Right forelimb (tissue), 1 donor: ENCODE results near the gene DCLK2.
A peak's percentile ranks its signal among the peaks of the same experiment; 100 is the strongest.

Source experiments
- DNase-seq: peaks from one replicate; pipeline ENCODE4 v3.0.0-alpha.2; 2018

Gene DCLK2

DNA sequence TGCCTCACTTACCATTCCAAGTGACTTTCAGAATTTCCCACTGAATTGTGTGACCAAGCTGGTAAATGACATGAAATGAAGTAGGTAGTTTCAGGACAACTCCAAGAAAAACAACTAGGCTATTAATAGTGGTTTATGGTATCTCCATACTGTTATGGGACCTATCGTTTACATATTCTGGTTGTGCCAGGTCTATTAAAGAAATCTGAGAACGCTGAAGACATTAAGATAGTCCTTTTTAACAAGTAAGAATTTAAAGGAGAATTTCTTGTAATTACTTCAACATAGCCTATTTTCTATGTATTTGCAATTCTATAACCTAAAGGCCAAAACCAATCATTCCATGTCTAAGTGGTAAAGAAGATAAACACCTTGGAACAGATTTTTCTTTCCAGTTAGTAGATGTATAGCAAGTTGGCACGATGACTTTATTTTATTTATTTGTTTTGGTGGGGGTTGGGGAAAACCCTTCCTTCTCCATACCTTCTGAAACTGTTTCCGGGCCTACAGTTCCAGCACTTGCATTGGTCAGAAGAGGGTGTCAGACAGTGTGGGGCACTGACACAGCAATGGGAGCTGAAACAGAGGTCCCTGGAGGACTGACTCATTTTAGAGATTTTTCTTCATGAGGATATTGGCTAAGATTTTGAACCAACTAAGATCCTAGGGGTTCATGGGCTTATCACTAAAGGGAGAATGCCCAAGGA is 7.6 kb upstream of the DCLK2 start:
- no peak for DNase-seq

DNA sequence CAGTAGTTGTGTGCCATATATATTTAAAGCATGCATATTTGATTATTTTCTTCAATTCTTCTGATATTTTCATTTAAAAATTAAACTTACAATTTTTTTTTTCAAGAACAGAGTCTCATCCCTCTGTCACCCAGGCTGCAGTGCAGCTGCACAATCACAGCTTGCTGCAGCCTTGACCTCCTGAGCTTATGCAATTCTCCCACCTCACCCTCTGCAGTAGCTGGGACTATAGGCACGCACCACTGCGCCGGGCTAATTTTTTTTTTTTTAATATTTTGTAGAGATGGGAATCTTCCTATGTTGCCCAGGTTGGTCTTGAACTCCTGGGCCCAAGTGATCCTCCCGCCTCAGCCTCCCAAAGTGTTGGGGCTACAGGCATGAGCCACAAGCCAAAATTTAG is 5.8 kb upstream of the DCLK2 start:
- no peak for DNase-seq

DNA sequence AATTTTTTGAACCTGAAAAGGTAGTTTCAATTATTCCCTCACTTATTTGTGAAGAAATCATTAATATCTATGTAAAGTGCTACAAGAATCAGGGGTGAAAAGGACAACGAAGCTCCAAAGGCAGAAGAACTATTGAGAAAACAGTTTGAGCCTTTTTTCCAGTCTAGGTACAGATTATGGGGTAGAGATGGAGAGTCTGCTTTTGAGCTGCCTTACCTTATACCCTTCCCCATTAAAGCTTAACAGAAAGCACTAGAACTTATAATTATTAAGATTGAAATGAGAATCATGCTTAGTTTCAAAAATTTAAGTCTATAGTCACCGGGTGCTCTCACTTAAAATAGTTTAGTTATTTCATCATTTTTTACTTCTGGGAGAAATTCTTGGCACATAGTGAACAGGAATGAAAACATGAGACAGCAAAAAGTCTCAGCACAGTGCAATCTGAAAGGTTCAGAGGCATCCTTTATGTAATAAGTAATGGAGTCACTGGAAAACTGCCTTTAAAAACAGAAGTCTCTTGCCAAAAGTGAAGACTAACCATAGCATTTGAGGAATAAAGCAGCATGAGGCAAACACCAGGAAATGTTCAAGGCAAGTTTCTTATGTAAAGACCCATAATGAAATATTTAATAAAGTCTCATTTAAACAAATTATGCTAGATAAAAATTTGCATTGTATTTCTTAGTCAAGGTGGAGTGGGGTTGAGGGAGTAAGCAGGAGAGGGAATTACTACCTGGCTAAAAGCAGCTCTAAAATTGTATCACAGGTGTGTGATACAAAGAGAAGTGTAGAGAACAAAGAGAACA is 5.1 kb upstream of the DCLK2 start:
- DNase-seq, result no peak

DNA sequence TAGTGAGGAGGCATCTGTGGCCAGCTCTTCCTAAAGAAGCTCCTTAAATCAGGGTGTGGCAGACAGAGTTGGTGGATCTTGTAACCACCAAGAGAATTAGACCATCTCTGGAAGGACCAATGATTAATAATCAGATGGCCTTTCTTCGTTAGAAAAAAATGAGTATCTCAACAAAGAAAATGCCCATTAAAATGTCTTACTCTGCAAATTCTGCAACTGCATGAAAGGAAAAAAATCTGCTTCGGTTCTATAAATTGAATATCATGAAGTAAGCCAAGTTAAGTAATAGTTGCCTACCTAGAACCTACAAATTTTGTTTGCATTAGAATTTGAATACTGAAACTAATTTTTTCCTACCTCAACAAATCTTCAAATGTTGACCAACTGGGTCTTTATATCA is 4.2 kb upstream of the DCLK2 start:
- no peak for DNase-seq

DNA sequence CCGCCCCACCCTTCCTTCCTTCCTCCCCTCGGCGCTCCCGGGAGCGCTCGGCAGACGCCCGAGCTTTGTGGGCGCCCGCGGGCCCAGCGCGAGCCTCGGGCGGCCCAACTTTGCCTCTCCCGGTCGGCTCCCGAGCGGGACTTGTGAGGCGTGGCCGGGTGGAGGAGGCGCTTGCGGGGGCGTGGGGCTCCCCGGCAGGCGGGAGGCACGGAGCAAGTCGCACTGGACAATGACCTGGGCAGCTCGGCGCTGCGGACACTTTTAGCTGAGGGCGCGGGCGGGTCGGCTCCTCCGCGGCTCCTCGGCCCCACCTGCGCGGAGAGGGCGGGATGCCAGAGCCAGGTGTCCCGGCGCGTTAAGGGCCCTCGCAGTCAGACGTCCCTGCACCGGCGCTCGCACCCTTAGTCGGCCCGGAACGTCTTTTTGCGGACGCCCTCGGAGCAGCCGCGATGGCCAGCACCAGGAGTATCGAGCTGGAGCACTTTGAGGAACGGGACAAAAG is 385 bp downstream of the DCLK2 start:
- DNase-seq, result peak; percentile 73

DNA sequence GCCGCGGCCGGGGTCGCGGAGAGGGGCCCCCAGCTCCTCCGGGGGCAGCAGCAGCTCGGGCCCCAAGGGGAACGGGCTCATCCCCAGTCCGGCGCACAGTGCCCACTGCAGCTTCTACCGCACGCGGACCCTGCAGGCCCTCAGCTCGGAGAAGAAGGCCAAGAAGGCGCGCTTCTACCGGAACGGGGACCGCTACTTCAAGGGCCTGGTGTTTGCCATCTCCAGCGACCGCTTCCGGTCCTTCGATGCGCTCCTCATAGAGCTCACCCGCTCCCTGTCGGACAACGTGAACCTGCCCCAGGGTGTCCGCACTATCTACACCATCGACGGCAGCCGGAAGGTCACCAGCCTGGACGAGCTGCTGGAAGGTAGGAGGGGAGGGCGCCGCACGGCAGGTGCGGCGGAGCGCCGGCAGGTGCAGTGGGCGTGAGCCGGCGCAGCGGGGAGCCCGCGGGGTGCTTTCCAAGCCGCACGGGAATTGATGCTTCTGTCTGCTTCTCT is 886 bp downstream of the DCLK2 start:
- peak; percentile 66 for DNase-seq

DNA sequence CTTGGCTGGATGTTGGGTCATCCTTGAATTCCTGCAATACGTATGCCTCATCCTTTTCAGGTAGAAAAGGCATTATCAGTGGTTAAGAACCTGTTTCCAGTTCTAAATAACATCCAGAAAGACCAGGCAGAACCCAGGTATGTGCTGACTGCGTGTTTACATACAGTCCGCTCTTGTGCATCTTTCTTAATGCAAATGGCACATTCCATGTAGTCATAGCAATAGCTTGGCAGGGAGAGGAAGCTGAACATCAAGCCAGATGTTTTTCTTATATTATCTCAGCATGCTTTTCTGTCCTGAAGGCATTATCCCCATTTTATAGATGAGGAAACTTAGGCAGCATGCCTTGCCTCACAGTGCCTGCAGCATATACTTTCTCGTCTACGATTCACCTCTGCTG is 2.1 kb downstream of the DCLK2 start:
- DNase-seq, result no peak

DNA sequence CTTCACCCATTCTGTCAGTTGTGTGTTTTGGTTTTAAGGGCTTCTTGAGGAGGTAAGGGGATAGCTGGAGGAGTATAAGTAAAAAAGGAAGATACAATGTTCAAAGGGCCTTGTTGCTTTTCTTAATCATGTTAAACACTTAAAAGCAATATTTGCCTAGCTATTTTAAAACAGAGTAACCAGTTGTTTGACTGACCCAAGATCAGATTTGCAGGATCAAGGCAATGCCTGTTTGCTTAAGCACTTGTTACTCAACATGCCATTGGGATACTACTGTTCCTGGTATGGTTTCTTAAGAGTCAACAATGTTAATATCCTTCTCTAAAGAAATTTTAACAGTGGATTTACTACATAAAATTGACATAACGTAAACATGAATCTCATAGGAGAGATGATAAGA is 2.6 kb downstream of the DCLK2 start:
- DNase-seq, result no peak

DNA sequence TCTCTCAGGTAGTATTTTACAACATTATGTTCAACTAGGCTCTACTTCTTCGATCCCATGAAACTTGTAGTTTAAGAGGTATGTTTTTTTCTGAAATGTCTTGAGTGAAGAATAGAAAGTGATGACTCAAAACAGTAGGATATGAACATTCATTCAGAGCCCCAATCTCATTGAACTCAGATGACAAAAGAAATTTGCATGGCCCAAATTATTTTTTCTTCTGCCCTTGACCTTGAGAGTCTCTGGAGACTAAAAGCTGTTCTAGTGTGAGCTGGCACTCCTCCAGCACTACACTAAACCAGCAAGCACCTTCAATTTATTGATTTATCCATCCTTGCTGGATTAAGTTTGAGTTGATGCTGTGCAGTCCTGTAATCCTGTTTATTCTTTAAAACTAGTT is 4.0 kb downstream of the DCLK2 start:
- no peak for DNase-seq

DNA sequence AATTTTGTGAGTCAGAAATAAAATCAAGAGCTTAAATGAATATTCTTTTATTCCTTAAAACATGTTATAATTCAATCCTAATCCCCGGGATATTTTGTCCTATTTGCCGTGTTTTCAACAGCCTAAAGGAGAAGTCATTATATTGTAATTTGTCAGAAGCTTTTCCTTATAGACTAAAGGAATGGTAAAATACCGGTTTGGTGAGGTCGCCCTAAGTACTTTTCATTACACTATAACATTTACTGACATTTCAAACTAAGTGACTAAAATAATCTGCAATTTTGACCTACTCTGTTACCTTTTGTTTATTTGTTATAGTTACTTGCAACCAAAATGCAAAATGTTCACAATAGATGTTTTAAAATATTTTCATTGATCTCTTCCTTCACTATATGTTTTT is 8.8 kb downstream of the DCLK2 start:
- no peak for DNase-seq

DNA sequence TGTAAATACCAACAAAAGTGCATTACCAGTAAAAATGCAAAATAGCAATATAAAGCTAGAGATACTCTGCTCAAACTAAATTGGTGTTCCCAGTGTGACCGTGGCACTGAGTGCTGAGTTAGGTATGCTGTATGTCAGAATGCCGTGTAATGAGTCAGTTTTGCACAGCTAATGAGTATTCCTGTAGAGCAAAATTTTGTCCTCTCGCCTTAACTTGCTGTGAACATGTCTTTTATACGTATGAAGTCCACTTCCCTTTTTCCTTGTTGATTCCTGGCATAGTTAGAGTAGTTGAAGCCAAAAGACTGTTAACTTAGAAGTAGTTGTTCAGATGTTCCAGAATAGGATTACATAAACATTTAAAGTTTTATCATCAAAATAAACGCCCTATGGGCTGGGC is 11.5 kb downstream of the DCLK2 start:
- no peak for DNase-seq

DNA sequence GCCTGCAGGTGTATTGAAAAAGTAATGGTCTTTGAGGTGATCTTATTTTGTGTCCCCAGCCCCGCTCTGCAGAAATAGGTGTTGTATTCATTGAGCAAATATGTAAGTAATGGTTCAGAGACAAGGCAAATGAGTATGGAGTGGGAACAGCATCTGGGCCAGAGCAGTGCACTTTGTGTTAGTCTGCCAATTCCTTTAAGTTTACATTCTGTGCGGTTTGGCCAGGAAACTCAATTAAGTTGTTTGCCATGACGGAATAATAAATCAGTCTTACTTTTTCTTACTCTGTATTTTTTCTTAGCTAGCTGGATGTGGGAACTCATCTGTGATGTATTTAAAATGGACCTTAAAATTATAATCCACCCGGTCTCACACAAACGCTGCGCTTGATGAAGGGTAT is 12.6 kb downstream of the DCLK2 start:
- DNase-seq, result no peak

DNA sequence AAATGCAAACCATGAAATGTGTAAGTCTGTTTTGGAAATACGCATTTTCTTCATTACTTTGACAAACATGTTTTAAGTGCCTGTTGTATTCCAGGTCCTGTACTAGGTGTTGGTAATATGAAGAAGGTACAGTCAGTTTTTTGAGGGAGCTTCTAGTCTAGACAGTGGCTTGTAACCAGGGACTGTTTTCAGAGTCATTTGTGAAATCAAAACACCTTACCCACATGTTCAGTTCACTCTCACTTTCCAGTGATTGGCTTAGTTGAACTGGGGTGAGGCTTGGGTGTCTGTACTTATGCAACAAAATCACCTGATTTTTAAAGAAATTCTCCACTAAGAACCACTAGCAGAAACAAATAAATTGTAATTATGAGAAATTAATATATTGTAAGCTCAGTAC is 16.4 kb downstream of the DCLK2 start:
- DNase-seq, result no peak

DNA sequence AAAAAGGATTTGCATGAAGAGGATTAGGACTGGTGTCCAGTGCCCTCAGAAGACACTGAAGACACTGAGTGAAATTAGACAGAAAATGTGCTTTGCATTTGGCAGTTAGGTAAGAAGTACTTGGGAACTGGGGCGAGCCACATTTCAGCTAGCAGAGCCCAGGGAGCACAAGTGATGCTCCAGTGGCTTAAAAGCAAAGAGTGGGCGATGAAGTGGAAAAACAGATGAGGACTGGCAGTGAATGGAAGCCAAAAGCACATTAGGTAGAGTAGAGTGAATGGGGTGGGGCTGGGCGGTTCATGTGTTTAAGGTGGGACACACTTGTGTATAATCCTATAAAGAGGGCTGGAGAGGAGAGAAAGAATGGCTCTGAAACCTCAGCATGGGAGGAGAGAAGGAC is 18.4 kb downstream of the DCLK2 start:
- no peak for DNase-seq

DNA sequence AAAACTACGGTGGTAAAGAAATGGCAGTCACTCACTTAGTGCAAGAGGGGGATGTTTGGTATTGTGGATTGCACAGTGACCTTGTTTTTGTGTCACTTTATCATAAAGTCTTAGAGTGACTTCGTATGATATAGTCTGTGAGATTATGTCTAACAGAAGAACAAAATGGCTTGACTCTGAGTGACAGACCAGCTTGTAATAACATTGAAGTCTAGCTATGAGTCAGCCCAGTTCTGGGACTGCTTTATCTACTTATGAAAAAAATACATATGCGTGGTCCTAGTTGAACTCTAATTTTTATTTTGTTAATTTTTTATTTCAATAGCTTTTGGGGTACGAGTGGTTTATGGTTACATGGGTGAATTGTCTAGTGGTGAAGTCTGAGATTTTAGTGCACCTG is 20.0 kb downstream of the DCLK2 start:
- no peak for DNase-seq

DNA sequence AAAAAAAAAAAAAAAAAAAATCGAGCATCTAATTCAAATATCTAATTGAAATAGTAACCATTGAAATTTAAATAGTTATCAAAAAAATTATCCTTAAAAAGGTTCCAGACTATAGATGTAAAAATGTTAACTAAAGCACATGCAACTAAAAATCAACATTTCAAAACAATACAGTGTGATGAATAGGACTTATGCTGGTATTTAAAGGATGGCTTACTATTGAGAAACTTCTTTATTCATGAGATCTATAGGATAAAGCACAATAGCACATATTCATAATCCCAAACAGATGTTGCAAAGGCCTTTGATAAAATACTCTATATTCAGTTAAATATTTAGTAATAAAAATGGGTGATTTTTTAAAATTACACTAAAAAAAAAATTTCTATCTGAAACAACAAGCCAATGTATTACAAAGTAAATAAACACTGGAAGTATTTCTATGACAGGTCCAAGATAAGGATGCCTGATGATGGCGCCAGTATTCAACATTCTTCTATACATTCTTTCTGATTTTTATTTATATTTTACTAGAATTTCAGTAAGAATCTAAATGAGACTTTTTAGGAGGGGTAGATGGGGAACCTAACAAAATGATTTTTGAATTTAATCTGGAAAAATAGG is 26.3 kb downstream of the DCLK2 start:
- DNase-seq, result no peak

DNA sequence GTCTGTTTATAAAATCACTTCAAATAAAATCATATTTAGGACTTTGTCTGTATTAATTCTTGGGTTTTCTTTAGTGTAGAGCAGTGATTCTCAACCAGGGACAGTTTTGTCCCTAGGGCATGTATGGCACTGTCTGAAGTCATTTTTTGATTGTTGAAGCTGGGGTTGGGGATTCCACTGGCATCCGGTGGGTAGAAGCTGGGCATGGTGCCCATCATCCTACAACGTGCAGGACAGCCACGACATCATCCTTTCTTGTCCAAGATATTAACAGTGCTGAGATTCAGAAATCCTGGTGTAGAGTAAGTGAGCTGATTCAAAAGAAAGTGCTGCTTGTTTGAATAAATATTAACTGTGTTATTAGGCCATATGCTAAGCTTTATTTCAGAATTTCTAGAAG is 28.6 kb downstream of the DCLK2 start:
- no peak for DNase-seq

DNA sequence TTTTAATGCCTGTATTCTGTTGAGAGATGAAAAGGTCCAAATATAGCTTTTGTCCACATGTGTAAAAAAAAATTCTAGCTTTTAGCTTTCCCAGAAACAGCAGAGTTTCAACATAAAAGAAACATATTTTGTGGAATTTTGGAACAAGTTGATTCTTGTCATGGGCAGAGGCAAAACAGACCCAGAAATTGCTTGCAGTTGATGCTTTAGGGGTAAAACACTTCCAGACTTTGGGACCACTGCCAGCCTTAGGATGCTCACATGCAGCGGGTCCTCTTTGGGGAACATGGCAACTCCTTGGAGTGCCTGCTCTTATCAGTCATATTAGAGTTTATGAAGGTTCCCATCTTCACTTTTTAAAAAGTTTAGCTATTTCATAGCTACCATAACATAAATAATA is 30.4 kb downstream of the DCLK2 start:
- no peak for DNase-seq

DNA sequence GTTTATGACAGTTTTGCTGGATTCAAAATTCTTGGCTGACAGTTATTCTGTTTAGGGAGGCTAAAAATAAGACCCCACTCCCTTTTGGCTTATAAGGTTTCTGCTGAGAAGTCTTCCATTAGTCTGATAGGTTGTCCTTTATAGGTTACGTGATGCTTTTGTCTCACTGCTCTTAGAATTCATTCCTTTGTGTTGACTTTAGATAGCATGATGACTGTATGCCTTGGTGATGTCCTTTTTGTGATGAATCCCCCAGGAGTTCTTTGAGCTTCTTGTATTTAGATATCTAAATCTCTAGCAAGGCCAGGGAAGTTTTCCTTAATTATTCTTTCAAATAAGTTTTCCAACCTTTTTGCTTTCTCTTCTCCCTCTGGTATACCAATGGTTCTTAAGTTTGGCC is 36.4 kb downstream of the DCLK2 start:
- DNase-seq, result no peak

DNA sequence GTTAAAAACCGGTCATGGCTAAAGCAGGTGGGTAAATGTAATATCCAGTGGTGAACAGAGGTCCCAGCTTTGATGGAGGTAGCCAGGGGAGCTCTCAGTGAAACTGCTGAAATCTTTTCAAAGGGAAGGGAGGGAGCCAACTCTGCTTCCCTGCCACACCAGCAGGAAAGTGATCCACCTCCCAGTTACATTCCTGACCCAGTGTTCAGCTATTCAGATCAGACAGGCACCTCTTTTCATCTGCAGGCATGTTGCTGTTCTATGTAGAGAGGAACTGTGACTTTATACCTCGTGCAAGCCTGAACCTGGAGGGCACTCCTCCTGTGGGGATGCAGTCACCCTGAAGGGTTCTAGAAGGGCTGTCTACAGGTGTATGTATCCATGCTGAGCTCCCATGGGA is 37.6 kb downstream of the DCLK2 start:
- DNase-seq, result no peak

DNA sequence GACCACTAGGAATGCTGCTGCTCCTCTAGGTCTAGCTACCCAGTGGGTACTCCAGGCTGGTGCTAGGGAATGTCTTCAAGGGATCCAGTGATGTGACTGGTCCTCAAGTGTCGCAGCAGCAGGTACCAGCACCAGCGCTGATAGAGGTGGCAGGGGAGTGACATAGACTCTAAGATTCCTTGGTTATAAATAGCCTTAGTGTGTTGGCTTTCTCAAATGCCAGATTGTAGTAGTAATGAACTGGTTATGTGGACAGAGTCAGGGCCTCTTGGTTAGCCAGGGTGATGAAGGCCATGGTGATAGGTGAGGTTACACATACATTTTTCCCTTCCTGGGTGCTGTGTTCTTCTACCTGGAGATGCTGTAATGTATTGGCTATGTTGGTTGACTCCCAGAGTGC is 38.3 kb downstream of the DCLK2 start:
- DNase-seq, result no peak

DNA sequence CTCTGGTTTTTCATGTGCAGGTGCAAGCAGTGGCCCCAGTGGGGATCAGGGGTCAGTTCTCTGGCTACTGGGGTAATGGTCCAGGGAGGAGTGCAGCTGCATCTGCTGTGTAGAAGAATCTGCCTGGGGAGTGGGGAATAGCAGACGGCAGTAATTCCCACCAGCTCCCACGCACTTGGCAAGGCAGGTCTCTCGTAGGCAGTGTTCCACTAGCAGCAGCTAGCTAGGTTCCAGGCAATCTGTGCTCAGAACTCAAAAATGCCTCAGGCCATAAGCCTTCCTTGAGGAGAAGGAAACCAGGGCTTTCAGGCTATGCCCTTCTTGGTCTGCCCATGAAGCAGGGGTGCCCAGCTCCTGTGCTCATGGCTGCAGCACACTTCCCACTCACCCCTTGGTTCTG is 38.8 kb downstream of the DCLK2 start:
- DNase-seq, result peak; percentile 62

DNA sequence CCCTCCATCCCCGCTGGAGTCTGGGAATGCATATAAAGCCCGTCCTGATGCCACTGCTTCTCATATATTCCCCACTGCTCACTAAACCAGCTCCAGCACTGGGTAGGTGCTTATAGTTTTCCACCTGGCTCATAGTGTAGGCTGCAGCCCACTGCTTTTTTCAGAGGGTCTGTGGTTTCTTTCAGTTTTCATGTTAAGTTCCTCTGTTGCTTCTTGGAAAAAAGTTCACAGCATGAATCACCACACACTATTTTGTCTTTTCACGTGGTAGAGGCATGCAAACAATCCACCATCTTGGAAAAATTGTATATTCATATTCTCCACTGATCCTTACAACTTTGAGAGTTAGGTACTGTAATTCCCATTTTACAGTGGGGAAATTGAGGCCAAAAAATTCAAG is 39.4 kb downstream of the DCLK2 start:
- DNase-seq, result no peak

DNA sequence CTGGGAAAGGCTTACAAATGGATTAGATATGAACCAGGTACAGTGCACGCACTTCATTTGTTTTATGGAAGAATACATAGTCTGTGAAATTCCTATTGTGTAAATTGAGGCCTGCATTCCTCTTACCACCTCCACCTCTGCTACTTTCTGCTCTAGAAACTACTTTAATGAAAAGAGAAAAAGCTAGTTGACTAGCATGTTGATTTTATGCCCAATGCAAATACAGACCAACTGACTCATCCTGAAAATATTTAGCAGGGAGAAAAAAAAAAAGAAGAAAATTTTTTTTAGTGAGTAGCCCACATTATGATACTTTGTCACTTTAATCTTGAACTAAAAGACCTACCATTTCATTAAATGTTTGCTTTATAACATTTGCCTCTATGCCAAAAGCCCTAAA is 41.2 kb downstream of the DCLK2 start:
- DNase-seq, result no peak
